Esophagus muscularis mucosa (tissue), 4 donors: ENCODE data around the gene IER2. TPM values are rescaled to one million over a fixed set of nuclear protein-coding genes. Genes with fewer than 3 reads are reported as not detected.

ENCODE experiments used
- DNase-seq: peaks from one replicate; pipeline ENCODE4 v3.0.0-alpha.2; 2017; ENCODE audit errors: extremely low spot score
- H3K27ac ChIP-seq, 4 donors: fragments of 200-600 bp; sonication (generic); replicated peaks in 1 of 4; 1 replicate in 3 of 4; 2 replicates in 1 of 4; pipeline ENCODE4 v1.5.1; 2016 to 2019; ENCODE audit warnings: mild to moderate bottlenecking in 1 of 4
- H3K27me3 ChIP-seq, 4 donors: fragments of 200-600 bp; sonication (generic); one replicate each; pipeline versions ENCODE4 v1.5.1 to v1.6.0; 2016 to 2019
- H3K36me3 ChIP-seq, 4 donors: fragments of 200-600 bp; sonication (generic); one replicate each; pipeline ENCODE4 v1.5.1; 2016 to 2019
- H3K4me1 ChIP-seq, 4 donors: fragments of 200-600 bp; sonication (generic); one replicate each; pipeline ENCODE4 v1.5.1; 2016 to 2019
- H3K4me3 ChIP-seq, 4 donors: fragments of 200-600 bp; sonication (generic); 1 replicate in 2 of 4; 2 replicates in 2 of 4; pipeline ENCODE4 v1.5.1; 2016 to 2019; ENCODE audit warnings: mild to moderate bottlenecking in 4 of 4, moderate library complexity in 1 of 4
- H3K9me3 ChIP-seq, 4 donors: fragments of 200-600 bp; sonication (generic); 1 replicate in 3 of 4; 2 replicates in 1 of 4; pipeline ENCODE4 v1.5.1; 2016 to 2019
- EP300 ChIP-seq: sonication (generic); formaldehyde crosslinking; IDR thresholded peaks from one replicate; pipeline ENCODE4 v1.6.1; 2017; ENCODE audit warnings: antibody characterized with exemption
- POLR2A ChIP-seq: fragments of 450-650 bp; IDR thresholded peaks from one replicate; pipeline ENCODE4 v1.6.1; 2017; ENCODE audit warnings: antibody characterized with exemption, moderate library complexity, mild to moderate bottlenecking, low read depth
- POLR2AphosphoS5 ChIP-seq, 2 donors: sonication (generic); formaldehyde crosslinking; IDR thresholded peaks; one replicate each; pipeline ENCODE4 v1.6.1; 2017; ENCODE audit warnings: antibody characterized with exemption in 2 of 2
- WGBS: methylation state at CpG from one replicate; pipeline ENCODE4 v1.1.5; 2018; 5-methylcytosine and 5-hydroxymethylcytosine counted together
- intact Hi-C: fragments of 100-400 bp; cut with DNase I; formaldehyde crosslinking; loops from one replicate; pipeline ENCODE4 v1.15.1; 2023
- total RNA-seq, 4 donors: library from RNA; depleted of rRNA; stranded (reverse); fragments of >200 nt; gene quantifications; one replicate each; pipeline versions ENCODE4 v1.1.0 to v1.2.1, GENCODE V29; 2016
- TF ChIP-seq, protein P1 (sequence below), 3 experiments: fragments of 200-600 bp in 2 of 3; fragments of 450-650 bp in 1 of 3; sonication (generic) in 2 of 3; IDR thresholded peaks; one replicate each; pipeline ENCODE4 v1.5.1; 2017 to 2019; ENCODE audit warnings: antibody characterized with exemption in 3 of 3, mild to moderate bottlenecking in 2 of 3, moderate library complexity in 1 of 3

The IER2 gene
- total RNA-seq, 4 donors from 2014 or later: 29.1 to 144 (median 62.3) TPM

- H3K9me3 ChIP-seq: no peaks in the 10 kb centered on the region
- H3K36me3 ChIP-seq: peaks cover 0 to 20% (median 4%) of the 10 kb centered on the region in 4 donors
- 0% methylated on average over 31 of the region's 34 CpGs for WGBS
- intact Hi-C loops: loop anchor here (10.0 kb wide), 1 partner anchor 694 kb away; no protein-coding TSS in a partner anchor
- H3K4me3 ChIP-seq: peak overlapping the region; percentile 70 to 95 (median 94)
- peaks cover 16 to 64% (median 47%) of the 10 kb centered on the region in 4 donors for H3K4me1 ChIP-seq
- no peak for DNase-seq
- H3K27me3 ChIP-seq: no peaks in the 10 kb centered on the region
- H3K27ac ChIP-seq: peak overlapping the region; percentile 95 to 100 (median 98)
- no peak for TF ChIP-seq EP300
- TF ChIP-seq POLR2A: no peak
- TF ChIP-seq, protein P1, sequence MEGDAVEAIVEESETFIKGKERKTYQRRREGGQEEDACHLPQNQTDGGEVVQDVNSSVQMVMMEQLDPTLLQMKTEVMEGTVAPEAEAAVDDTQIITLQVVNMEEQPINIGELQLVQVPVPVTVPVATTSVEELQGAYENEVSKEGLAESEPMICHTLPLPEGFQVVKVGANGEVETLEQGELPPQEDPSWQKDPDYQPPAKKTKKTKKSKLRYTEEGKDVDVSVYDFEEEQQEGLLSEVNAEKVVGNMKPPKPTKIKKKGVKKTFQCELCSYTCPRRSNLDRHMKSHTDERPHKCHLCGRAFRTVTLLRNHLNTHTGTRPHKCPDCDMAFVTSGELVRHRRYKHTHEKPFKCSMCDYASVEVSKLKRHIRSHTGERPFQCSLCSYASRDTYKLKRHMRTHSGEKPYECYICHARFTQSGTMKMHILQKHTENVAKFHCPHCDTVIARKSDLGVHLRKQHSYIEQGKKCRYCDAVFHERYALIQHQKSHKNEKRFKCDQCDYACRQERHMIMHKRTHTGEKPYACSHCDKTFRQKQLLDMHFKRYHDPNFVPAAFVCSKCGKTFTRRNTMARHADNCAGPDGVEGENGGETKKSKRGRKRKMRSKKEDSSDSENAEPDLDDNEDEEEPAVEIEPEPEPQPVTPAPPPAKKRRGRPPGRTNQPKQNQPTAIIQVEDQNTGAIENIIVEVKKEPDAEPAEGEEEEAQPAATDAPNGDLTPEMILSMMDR (IDR thresholded peaks at IDR 0.05): no peak
- TF ChIP-seq POLR2AphosphoS5 (IDR thresholded peaks at IDR 0.05): no peak
Observed at GRCh38 chr19:13150931-13151604, 857 bp downstream of the IER2 start.

GRCh38 chr19:13151605-13152355, 1.6 kb downstream of the IER2 start:
- Histone ChIP-seq H3K27me3 (no peaks in the 10 kb centered on the region), H3K9me3 (no peaks in the 10 kb centered on the region), H3K4me1 (peaks cover 20 to 67% (median 54%) of the 10 kb centered on the region in 4 donors), H3K4me3 (peak overlapping the region; percentile 70 to 95 (median 94)), H3K36me3 (peaks cover 0 to 20% (median under 1%) of the 10 kb centered on the region in 4 donors), H3K27ac (peak overlapping the region; percentile 95 to 100 (median 98))
- TF ChIP-seq EP300: no peak
- TF ChIP-seq POLR2A: peak; percentile 96
- TF ChIP-seq, protein P1 (IDR thresholded peaks at IDR 0.05): peak in 1 of 3 experiments; percentile 16
- peak; percentile 98 to 99 for TF ChIP-seq POLR2AphosphoS5 (IDR thresholded peaks at IDR 0.05)
- 0% methylated on average over 25 of the region's 71 CpGs for WGBS
- intact Hi-C loops: loop anchor here (10.0 kb wide), 1 partner anchor 693 kb away; no protein-coding TSS in a partner anchor
- peak; percentile 100 for DNase-seq

GRCh38 chr19:13152356-13152973, 2.3 kb downstream of the IER2 start:
- WGBS: 0% methylated on average over 7 of the region's 25 CpGs
- Histone ChIP-seq H3K9me3 (no peaks in the 10 kb centered on the region), H3K27ac (peak overlapping the region; percentile 95 to 100 (median 98)), H3K27me3 (no peaks in the 10 kb centered on the region), H3K36me3 (peaks cover 0 to 20% (median 0%) of the 10 kb centered on the region in 4 donors), H3K4me3 (peak overlapping the region; percentile 70 to 95 (median 94)), H3K4me1 (peaks cover 20 to 61% (median 51%) of the 10 kb centered on the region in 4 donors)
- DNase-seq: no peak
- TF ChIP-seq, protein P1 (IDR thresholded peaks at IDR 0.05): no peak
- TF ChIP-seq POLR2A (no peak), POLR2AphosphoS5 (IDR thresholded peaks at IDR 0.05) (no peak), EP300 (no peak)
- intact Hi-C loops: loop anchor here (10.0 kb wide), 1 partner anchor 692 kb away; no protein-coding TSS in a partner anchor

- Histone ChIP-seq H3K9me3 (no peaks in the 10 kb centered on the region), H3K27ac (peak overlapping the region; percentile 95 to 100 (median 98)), H3K4me3 (peak overlapping the region; percentile 70 to 95 (median 94)), H3K36me3 (peaks cover 0 to 20% (median 0%) of the 10 kb centered on the region in 4 donors), H3K27me3 (no peaks in the 10 kb centered on the region), H3K4me1 (peaks cover 20 to 56% (median 48%) of the 10 kb centered on the region in 4 donors)
- WGBS: 0% methylated on average over 17 of the region's 59 CpGs
- intact Hi-C loops: loop anchor here (10.0 kb wide), 1 partner anchor 692 kb away; no protein-coding TSS in a partner anchor
- TF ChIP-seq POLR2A (peak; percentile 100), POLR2AphosphoS5 (IDR thresholded peaks at IDR 0.05) (peak; percentile 99 to 100), EP300 (no peak)
- TF ChIP-seq, protein P1 (IDR thresholded peaks at IDR 0.05): peak in 1 of 3 experiments; percentile 7
- DNase-seq: peak; percentile 100
Observed at GRCh38 chr19:13152974-13153568, 2.9 kb downstream of the IER2 start.
